GM18520 (cell line): ENCODE data around the gene BPIFB4.

ENCODE experiments used
- ATAC-seq: cut with Tn5 transposase; IDR thresholded peaks from one replicate; pipeline ENCODE4 v1.9.1; 2021; ENCODE audit not compliant: unreplicated experiment

Gene BPIFB4

DNA sequence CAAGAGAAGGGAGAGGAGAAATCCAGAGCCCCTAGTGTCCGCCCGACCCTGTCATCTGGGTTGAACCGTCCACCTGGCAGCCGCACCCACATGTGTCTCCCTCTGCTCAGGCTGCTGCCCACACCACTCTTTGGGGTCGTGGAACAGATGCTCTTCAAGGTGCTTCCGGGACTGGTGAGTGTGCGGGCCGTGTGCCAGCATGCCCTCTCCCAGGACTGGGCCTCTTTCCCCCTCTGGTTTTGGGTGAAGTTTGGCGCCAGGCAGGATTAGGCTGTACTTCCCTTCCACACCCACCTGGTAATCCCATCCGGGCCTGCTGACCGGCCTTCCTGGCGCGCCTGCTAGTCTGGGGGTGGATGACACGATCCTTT lies 17.8 kb upstream of the BPIFB4 start:
- no peak for ATAC-seq

DNA sequence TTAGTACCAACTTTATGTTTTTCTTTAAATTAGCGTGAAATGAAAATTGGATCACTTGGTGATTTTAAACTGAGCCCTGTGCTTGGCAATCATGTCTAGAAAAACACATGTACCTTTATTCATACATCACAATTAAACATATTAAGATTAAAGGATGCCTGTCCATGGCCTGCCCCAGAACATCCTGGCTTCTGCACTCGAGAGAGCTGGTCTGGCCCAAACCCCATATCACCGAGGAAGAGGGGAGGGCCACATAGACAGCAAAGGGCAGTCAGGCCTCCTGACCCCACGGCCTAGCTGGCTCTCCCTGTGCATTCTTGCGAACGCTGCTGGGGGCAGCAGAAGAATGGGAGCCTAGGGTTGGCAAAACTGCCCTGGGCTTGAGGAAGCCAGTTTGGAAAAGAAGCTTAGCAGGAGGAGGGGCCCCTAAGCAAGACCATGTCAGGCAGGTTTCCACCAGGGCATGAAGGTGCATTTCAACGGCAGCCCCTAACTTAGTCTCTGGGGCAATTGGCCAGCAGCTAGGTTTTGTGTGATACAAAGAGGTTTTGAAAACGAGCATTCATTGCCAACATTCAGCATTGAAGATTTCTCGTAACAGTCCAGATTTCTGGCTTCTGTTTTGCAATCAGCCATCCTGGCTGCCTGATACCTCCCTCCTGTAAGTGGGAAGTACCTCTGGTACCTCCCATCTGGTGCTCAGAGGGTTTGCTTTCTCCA lies 17.2 kb upstream of the BPIFB4 start:
- ATAC-seq = no peak

DNA sequence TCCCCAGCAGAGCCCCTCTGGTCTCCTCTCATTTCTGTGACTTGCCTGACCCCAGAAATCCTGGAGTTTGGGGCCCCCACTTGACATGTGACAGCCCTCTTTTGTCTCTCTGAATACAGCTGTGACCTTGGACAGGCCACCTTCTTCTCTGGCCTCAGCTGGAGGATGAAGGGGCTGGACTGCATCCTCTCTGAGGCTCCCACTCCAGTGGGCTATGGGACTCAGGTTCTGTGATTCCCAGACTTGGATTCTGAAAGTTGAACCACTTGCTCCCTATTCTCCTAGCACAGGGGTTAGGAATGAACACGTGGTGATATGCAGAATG lies 16.7 kb upstream of the BPIFB4 start:
- no peak for ATAC-seq

- ATAC-seq = no peak
These were observed 16.2 kb upstream of the BPIFB4 start for GRCh38 chr20:33063271-33063670.

DNA sequence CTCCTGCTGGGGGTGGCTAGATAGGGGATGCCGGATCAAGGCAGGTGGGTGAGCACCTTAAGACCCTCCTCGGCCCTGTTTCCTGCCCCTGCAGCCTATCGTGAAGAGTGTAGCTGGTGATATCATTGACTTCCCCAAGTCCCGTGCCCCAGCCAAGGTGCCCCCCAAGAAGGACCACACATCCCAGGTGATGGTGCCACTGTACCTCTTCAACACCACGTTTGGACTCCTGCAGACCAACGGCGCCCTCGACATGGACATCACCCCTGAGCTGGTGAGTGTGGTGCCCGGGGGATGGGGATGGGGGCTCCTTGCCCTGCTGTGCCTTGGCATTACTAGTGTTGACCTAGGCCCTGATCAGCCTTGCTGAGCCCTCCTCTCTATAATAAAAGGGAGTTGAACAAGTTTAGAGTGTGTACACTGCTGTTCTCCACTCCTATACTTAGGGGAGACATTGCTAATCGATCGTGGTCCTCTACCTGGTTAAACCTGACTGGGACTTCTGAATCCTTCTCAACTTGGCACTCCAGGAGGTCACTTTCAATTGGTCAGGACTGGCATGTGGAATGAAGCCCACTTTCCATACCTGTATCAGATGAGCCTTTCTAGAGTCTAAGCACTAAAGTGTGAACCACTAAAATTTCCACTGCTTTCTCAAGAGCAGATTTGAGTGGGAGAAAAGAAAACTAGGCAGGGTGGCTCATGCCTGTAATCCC lies 14.7 kb upstream of the BPIFB4 start:
- ATAC-seq = no peak

DNA sequence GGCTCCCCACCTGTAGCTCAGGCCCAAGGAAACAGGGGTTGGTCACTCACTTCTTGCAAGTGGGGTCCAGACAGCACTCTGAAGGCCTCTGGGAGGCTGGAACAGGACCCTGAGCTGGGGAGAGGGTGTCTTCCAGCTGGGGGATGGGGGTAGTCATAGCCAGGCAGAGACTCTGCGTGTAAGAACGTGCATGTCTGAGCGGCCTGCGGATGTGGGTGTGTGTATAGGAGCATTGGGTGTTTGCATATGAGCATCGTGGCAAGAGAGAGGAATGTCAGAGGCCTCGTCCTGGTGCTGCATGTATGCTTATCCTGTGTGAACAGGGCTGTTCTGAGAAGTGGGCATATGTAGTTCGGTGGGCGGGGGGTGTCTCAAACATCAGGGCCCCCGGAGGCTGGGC lies 13.7 kb upstream of the BPIFB4 start:
- no peak for ATAC-seq

GRCh38 chr20:33067806-33068205 lies 11.6 kb upstream of the BPIFB4 start:
- ATAC-seq = no peak

DNA sequence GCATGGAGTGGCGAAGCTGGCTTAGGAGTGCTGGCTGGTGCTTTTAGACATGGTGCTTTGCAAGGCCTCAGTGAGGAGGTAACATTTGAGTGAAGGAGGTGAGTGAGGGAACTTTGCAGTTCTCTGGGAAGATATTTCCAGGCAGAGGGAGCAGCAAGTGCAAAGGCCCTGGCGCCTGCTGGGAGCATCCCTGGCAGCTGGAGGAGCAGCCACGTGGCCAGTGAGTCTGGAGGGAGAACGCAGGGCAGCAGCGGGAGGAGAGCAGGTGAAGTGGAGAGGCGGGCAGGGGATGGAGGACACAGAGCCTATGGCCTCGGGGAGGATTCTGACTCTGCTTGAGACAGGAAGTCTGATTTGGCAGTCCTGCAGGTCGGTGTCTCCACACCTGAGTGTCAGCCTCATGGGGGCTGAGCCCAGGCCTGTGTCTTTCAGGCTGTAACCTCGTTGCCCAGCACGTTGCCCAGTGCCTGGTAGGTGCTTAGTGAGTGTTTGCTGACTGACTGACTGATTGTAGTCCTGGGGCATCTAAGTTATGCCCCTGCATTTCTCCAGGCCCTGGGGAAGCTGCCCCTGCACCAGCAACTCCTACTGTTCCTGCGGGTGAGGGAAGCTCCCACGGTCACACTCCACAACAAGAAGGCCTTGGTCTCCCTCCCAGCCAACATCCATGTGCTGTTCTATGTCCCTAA lies 11.0 kb upstream of the BPIFB4 start:
- ATAC-seq = no peak

DNA sequence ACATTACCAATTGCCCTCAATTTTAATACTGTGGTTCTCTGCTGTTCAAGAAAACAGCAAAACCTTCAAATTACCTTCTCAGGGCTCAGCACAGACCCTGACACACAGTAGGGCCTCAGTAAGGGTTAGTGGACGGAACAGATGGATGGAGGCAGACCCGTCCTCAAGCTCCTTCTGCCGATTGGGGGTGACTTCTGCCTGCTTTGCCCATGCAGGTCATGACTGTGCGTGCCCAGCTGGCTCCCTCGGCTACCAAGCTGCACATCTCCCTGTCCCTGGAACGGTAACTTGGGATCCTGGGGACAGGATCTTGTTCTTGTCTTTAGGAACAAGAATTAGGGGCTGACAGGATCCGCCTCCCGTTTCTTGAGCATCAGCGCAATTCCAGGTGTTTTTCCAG lies 9.8 kb upstream of the BPIFB4 start:
- no peak for ATAC-seq

GRCh38 chr20:33070111-33071053 lies 9.1 kb upstream of the BPIFB4 start:
- no peak for ATAC-seq

DNA sequence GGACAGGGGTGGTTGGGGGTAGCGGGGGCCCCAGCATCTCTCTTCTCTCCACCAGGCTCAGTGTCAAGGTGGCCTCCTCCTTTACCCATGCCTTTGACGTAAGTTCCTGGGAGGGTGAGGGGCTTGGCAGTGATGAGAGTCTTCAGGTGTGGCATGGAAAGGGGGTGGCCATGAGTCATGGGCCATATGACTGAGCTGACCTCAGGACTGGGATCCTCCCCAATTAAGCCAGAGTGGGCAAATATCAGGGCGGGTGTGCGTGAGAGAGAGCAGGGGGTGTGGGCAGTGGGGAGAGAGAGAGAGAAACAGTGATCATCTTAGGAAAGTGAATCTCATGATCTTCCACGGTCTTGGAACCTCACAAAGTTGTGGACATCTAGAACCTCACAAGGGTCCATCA lies 8.2 kb upstream of the BPIFB4 start:
- ATAC-seq = no peak

DNA sequence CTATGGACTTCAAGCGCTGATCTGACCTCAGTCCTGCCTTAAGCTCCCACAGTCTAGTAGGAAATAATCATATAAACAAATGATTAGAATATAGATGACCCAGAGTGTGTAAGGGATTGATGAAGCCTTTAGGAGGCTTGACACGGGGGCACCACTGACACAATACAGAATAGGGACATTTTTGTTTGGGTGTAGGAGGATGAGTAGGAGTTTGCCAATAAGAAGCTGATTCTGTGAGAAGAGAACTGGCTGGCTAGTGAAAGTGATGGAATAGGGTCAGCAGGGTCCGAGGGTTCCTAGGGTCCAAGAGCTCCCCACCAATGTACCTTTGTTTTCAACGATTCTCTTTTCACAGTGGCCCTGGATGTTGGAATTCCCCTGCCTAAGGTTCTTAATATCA lies 7.1 kb upstream of the BPIFB4 start:
- ATAC-seq = no peak

- ATAC-seq = no peak
These were observed 6.6 kb upstream of the BPIFB4 start for GRCh38 chr20:33072813-33073212.

DNA sequence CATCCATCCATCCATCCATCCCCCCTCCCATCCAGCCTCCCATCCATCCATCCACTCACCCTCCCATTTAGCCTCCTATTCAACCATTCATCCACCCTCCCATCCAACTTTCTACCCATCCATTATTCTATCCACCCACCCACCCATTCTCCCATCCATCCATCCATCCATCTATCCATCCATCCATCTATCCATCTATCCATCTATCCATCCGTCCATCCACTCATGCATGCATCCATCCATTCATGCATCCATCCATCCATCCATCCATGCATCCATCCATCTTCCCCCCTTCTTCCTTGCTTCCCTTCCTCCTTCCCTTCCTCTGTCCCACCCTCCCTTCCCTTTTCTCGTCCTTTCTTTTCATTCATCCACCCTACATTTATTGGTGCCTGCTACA lies 4.8 kb upstream of the BPIFB4 start:
- no peak for ATAC-seq

- no peak for ATAC-seq
These were observed 4.2 kb upstream of the BPIFB4 start for GRCh38 chr20:33075281-33075680.

DNA sequence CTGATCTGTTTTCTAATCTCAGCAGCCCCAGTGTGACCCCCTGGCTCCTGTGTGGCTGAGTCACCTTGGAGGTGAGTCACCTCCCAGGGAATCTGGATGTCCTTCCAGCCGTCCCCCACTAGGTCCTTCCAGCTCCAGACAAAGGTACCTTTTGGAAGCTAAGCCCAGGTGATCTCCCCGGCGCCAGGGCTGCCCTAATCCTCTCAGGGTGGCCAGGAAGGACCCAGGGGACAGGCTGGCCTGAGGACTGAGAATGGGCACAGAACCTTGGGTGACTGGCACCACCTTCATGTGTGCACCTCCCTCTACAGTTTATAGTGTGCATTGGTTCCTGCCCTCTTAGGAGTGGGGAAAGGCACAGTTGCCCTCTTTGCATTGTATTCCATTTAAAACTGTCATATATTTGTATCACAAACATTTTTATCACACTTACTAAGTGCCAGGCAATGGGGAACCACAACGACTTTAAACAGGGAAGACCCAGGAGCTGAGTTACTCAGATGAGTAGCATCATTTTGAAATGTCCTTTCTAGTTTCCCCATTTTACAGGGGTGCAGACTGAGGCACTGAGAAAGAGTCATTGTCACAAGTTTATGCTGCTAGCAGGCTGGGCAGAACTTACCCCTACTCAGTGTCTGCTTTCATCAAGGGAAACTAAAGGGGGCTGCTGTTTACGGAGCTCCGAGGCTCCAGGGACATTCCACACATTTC lies 2.6 kb upstream of the BPIFB4 start:
- no peak for ATAC-seq

DNA sequence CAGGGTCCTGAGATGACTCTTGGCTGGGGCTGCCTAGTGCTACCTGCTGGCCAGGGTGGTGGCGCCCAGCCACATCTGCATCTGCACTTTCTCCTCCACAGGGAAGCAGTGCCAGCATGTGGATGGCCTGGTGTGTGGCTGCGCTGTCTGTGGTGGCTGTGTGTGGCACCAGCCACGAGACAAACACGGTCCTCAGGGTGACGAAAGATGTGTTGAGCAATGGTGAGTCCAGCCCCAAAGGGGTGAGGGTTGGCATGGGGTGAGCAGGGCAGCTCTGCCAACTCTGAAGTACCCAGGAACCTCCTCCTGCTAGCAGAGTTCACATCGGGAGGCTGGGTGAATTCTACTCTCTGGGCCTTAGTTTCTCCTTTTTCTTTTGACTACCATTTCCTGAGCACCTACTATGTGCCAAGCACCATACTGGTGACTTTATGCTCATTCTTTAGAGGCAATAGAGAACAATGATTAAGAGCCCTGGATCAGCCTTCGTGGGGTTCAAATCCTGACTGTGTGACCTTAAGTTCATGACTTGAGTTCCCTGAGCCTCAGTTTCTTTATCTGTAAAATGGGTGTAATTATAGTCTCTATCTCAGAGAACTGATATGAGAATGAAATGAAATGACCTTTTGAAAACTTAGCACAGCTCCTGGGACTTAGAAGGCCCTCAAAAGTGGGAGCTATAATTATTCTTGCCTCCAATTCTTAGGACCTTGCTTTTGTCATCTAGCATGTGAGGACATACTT lies 2.1 kb downstream of the BPIFB4 start:
- no peak for ATAC-seq

DNA sequence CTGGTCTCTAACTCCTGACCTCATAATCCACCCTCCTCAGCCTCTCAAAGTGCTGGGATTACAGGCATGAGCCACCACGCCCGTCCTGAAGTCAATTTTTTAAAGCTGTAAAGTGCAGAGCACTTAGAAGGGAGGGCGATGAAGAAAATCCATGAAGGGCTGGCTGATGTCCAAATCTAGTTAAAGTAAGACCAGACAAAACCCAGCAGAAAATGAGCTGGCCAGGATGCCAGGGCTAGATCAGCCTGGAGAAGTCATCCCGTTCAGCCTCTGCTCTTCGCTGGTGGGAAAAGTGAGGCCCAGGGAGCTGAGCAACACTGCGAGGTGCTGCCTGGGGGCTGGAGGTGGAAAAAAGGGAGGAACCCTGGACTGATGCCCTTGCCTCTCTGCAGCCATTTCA lies 3.1 kb downstream of the BPIFB4 start:
- ATAC-seq = no peak

- no peak for ATAC-seq
These were observed 4.3 kb downstream of the BPIFB4 start for GRCh38 chr20:33083544-33084340.
